HepG2 (cell line): ENCODE results near the gene SERPINE2. TPM values are rescaled to one million over a fixed set of nuclear protein-coding genes. Genes with fewer than 3 reads are reported as not detected.

Source experiments
- CENPT ChIP-seq: sonication (generic); formaldehyde crosslinking; IDR thresholded peaks from 2 replicates; pipeline ENCODE4 v1.8.0; 2022; ENCODE audit warnings: low read depth, mild to moderate bottlenecking, moderate library complexity, missing genetic modification reagents
- CREM ChIP-seq, 2 experiments: sonication (generic) in 1 of 2; formaldehyde crosslinking in 1 of 2; IDR thresholded peaks; 2 replicates each; pipeline versions ENCODE4 v1.4.0 to v1.6.1; 2016 to 2020; ENCODE audit warnings: antibody characterized with exemption in 1 of 2, mild to moderate bottlenecking in 1 of 2, missing genetic modification reagents in 1 of 2
- HNF4A ChIP-seq: sonication (generic); formaldehyde crosslinking; IDR thresholded peaks from 2 replicates; pipeline ENCODE4 v1.4.0; 2020; ENCODE audit warnings: missing genetic modification reagents
- IRX3 ChIP-seq: sonication (generic); formaldehyde crosslinking; IDR thresholded peaks from 2 replicates; pipeline ENCODE4 v1.8.1; 2023; ENCODE audit warnings: mild to moderate bottlenecking, low read depth, missing genetic modification reagents, borderline replicate concordance
- MTA1 ChIP-seq: sonication (generic); formaldehyde crosslinking; IDR thresholded peaks from 2 replicates; pipeline ENCODE4 v1.4.0; 2020; ENCODE audit warnings: missing genetic modification reagents, mild to moderate bottlenecking, borderline replicate concordance
- RELA ChIP-seq: sonication (generic); formaldehyde crosslinking; IDR thresholded peaks from 2 replicates; pipeline ENCODE4 v1.4.0; 2020; ENCODE audit warnings: missing genetic modification reagents
- RFXANK ChIP-seq: IDR thresholded peaks from 2 replicates; pipeline ENCODE4 v1.6.1; 2016
- SAFB2 ChIP-seq: sonication (generic); formaldehyde crosslinking; IDR thresholded peaks from 2 replicates; pipeline ENCODE4 v1.5.1; 2020; ENCODE audit warnings: missing genetic modification reagents, low read depth, mild to moderate bottlenecking, borderline replicate concordance
- TAF1 ChIP-seq: sonication (generic); formaldehyde crosslinking; IDR thresholded peaks from 2 replicates; pipeline ENCODE4 v1.4.0; 2020; ENCODE audit warnings: missing genetic modification reagents
- TBP ChIP-seq: sonication (generic); formaldehyde crosslinking; IDR thresholded peaks from 2 replicates; pipeline ENCODE4 v1.5.0; 2020; ENCODE audit warnings: missing genetic modification reagents
- TCF7L2 ChIP-seq: IDR thresholded peaks from 2 replicates; pipeline ENCODE4 v1.6.1; 2011; ENCODE audit warnings: mild to moderate bottlenecking, low read depth, low read length, moderate library complexity
- ZNF143 ChIP-seq: sonication (generic); formaldehyde crosslinking; IDR thresholded peaks from 2 replicates; pipeline ENCODE4 v1.4.0; 2020; ENCODE audit warnings: missing genetic modification reagents
- ZNF20 ChIP-seq: sonication (generic); formaldehyde crosslinking; IDR thresholded peaks from 2 replicates; pipeline ENCODE4 v1.4.0; 2020; ENCODE audit warnings: mild to moderate bottlenecking, moderate library complexity, missing genetic modification reagents
- ZNF44 ChIP-seq: sonication (generic); formaldehyde crosslinking; IDR thresholded peaks from 2 replicates; pipeline ENCODE4 v1.5.1; 2020; ENCODE audit warnings: mild to moderate bottlenecking, missing genetic modification reagents
- ZNF652 ChIP-seq: IDR thresholded peaks from 2 replicates; pipeline ENCODE4 v1.6.1; 2016; ENCODE audit warnings: low read depth, borderline replicate concordance
- ZNF790 ChIP-seq: sonication (generic); formaldehyde crosslinking; IDR thresholded peaks from 2 replicates; pipeline ENCODE4 v1.8.0; 2022; ENCODE audit warnings: missing genetic modification reagents, mild to moderate bottlenecking, borderline replicate concordance
- ZNF891 ChIP-seq: sonication (generic); formaldehyde crosslinking; IDR thresholded peaks from 2 replicates; pipeline ENCODE4 v1.5.0; 2020; ENCODE audit warnings: mild to moderate bottlenecking, missing genetic modification reagents
- polyA plus RNA-seq, 8 experiments: library from polyadenylated mRNA; depleted of rRNA in 3 of 8; stranded (reverse) in 7 of 8; unstranded in 1 of 8; fragments of >200 nt; fragmentation: Illumina TruSeq in 4 of 8; extraction: Trizol in 4 of 8; gene quantifications; 2 replicates each; pipeline versions ENCODE4 v1.2.1 to v1.2.3, GENCODE V29; 2011 to 2016; ENCODE audit warnings: low read depth in 4 of 8, missing spikeins in 1 of 8, mixed read lengths in 1 of 8; ENCODE audit not compliant: insufficient read depth in 1 of 8
- total RNA-seq, 5 experiments: library from RNA; depleted of rRNA; stranded (reverse); fragments of >200 nt; fragmentation: Illumina TruSeq; extraction: Trizol; gene quantifications; 2 replicates each; pipeline ENCODE4 v1.2.3, GENCODE V29; 2016; ENCODE audit warnings: low read depth in 1 of 5
- TF ChIP-seq, protein P1 (sequence below): sonication (generic); formaldehyde crosslinking; IDR thresholded peaks from 2 replicates; pipeline ENCODE4 v1.4.0; 2020; ENCODE audit warnings: missing genetic modification reagents
- TF ChIP-seq, protein P2 (sequence below), 2 experiments: IDR thresholded peaks; 2 replicates each; pipeline ENCODE4 v1.6.1; 2011 to 2012; ENCODE audit warnings: low read length in 2 of 2, borderline replicate concordance in 1 of 2, low read depth in 1 of 2, mild to moderate bottlenecking in 1 of 2, moderate library complexity in 1 of 2
- TF ChIP-seq, protein P3 (sequence below): sonication (generic); formaldehyde crosslinking; conservative IDR thresholded peaks from 2 replicates; pipeline ENCODE4 v1.8.1; 2023; ENCODE audit warnings: missing genetic modification reagents
- TF ChIP-seq, protein P4 (sequence below): sonication (generic); formaldehyde crosslinking; IDR thresholded peaks from 2 replicates; pipeline ENCODE4 v1.4.0; 2020; ENCODE audit warnings: mild to moderate bottlenecking, low read depth, missing genetic modification reagents

SERPINE2 gene
- total and polyA plus RNA-seq, 2 of the 13 experiments (the other 11 are each of a cell fraction or from before 2014, with no cell fraction given): 7.9 to 18.1 TPM

DNA sequence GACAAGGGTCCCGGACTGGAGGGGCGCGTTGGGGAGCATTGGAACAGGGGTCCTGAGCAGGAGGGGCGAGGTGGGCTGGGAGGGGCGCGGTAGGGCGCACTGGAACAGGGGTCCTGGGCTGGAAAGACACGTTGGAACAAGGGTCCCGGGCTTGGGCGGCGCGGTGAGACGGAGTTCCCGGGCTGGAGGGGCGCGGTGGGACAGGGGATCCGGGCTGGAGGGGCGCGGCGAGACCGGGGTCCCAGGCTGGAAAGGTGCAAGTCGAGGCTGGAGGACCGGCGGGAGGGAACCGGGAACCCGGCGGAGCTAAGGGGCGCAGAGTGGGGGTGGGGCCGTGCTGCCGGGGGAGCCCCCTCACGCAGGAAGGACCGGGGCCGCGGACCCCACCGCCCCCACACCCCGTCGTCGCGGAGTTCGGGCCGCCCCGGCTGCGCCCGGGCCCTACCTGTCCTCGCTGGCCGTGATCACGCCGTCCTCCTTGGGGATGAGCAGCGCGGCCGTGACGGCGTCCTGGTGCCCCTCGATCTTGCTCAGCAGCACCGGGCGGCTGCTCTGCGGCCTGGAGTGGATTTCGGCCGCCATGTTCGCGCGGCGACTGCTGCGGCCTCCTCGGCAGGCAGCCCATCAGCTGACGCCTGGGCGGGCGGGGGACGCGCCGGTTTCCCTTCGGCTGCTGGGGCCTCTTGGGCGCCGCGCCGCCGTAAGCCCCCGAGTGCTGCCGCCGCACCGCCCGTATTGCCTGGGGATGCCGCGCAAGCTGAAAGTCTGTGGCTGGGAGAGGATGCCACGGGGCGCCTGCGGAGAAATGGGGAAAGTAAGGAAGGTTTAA is 94.2 kb downstream of the SERPINE2 start, which contains the start of gene WDFY1 (continued):
- TF ChIP-seq, protein P1, sequence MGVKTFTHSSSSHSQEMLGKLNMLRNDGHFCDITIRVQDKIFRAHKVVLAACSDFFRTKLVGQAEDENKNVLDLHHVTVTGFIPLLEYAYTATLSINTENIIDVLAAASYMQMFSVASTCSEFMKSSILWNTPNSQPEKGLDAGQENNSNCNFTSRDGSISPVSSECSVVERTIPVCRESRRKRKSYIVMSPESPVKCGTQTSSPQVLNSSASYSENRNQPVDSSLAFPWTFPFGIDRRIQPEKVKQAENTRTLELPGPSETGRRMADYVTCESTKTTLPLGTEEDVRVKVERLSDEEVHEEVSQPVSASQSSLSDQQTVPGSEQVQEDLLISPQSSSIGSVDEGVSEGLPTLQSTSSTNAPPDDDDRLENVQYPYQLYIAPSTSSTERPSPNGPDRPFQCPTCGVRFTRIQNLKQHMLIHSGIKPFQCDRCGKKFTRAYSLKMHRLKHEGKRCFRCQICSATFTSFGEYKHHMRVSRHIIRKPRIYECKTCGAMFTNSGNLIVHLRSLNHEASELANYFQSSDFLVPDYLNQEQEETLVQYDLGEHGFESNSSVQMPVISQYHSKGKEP (CRISPR knock-in tag): peak; percentile 94; the same call in 1 of the 2 replicates
- TF ChIP-seq CREM (IDR thresholded peaks at IDR 0.05) (no peak), CREM (CRISPR knock-in tag; IDR thresholded peaks at IDR 0.05) (0 out of 2 replicates have a peak, but pooled peaks have one; percentile 23), ZNF891 (CRISPR knock-in tag) (peak; percentile 84), ZNF44 (CRISPR knock-in tag) (peak; percentile 33; the same call in 1 of the 2 replicates), IRX3 (CRISPR knock-in tag) (no peak; the same call in 1 of the 2 replicates), ZNF652 (peak; percentile 58; the same call in 1 of the 2 replicates), TAF1 (CRISPR knock-in tag) (peak; percentile 97), HNF4A (CRISPR knock-in tag) (0 out of 2 replicates have a peak, but pooled peaks have one; percentile 24), MTA1 (CRISPR knock-in tag) (no peak), RFXANK (CRISPR knock-in tag) (peak; percentile 92), CENPT (CRISPR knock-in tag) (no peak), TBP (no peak), SAFB2 (CRISPR knock-in tag) (peak; percentile 93), TCF7L2 (no peak), RELA (CRISPR knock-in tag) (peak; percentile 94), ZNF143 (CRISPR knock-in tag) (peak; percentile 71), ZNF20 (CRISPR knock-in tag) (no peak), ZNF790 (CRISPR knock-in tag) (peak; percentile 99)
- TF ChIP-seq, protein P2, sequence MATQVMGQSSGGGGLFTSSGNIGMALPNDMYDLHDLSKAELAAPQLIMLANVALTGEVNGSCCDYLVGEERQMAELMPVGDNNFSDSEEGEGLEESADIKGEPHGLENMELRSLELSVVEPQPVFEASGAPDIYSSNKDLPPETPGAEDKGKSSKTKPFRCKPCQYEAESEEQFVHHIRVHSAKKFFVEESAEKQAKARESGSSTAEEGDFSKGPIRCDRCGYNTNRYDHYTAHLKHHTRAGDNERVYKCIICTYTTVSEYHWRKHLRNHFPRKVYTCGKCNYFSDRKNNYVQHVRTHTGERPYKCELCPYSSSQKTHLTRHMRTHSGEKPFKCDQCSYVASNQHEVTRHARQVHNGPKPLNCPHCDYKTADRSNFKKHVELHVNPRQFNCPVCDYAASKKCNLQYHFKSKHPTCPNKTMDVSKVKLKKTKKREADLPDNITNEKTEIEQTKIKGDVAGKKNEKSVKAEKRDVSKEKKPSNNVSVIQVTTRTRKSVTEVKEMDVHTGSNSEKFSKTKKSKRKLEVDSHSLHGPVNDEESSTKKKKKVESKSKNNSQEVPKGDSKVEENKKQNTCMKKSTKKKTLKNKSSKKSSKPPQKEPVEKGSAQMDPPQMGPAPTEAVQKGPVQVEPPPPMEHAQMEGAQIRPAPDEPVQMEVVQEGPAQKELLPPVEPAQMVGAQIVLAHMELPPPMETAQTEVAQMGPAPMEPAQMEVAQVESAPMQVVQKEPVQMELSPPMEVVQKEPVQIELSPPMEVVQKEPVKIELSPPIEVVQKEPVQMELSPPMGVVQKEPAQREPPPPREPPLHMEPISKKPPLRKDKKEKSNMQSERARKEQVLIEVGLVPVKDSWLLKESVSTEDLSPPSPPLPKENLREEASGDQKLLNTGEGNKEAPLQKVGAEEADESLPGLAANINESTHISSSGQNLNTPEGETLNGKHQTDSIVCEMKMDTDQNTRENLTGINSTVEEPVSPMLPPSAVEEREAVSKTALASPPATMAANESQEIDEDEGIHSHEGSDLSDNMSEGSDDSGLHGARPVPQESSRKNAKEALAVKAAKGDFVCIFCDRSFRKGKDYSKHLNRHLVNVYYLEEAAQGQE (IDR thresholded peaks at IDR 0.05; ENCODE audit: borderline replicate concordance in 1 of 2, low read depth in 1 of 2, low read length in 2 of 2): peak in 1 of 2 experiments; percentile 64; a peak in 1 of 4 replicates
- TF ChIP-seq, protein P3, sequence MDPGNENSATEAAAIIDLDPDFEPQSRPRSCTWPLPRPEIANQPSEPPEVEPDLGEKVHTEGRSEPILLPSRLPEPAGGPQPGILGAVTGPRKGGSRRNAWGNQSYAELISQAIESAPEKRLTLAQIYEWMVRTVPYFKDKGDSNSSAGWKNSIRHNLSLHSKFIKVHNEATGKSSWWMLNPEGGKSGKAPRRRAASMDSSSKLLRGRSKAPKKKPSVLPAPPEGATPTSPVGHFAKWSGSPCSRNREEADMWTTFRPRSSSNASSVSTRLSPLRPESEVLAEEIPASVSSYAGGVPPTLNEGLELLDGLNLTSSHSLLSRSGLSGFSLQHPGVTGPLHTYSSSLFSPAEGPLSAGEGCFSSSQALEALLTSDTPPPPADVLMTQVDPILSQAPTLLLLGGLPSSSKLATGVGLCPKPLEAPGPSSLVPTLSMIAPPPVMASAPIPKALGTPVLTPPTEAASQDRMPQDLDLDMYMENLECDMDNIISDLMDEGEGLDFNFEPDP (CRISPR knock-in tag): 0 out of 2 replicates have a peak, but pooled peaks have one; percentile 85
- TF ChIP-seq, protein P4, sequence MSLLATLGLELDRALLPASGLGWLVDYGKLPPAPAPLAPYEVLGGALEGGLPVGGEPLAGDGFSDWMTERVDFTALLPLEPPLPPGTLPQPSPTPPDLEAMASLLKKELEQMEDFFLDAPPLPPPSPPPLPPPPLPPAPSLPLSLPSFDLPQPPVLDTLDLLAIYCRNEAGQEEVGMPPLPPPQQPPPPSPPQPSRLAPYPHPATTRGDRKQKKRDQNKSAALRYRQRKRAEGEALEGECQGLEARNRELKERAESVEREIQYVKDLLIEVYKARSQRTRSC (CRISPR knock-in tag): no peak
